OCI-LY1 (cell line): ENCODE results near the gene MAGI2.

Experiments
- H2AFZ ChIP-seq: fragments of 200-600 bp; sonication (generic), shearing (Covaris generic); 2 replicates; pipeline ENCODE4 v1.6.0; 2014; ENCODE audit warnings: antibody characterized with exemption, mild to moderate bottlenecking, low read length
- H3F3A ChIP-seq: fragments of 200-600 bp; sonication (generic), shearing (Covaris generic); 2 replicates; pipeline ENCODE4 v1.6.0; 2014; ENCODE audit warnings: mild to moderate bottlenecking, antibody characterized with exemption, low read length, moderate library complexity; ENCODE audit not compliant: insufficient read depth
- H3K27ac ChIP-seq: fragments of 200-600 bp; sonication (generic); 2 replicates; pipeline ENCODE4 v1.5.1; 2014; ENCODE audit warnings: low read length, mixed run types, mild to moderate bottlenecking, low read depth; ENCODE audit not compliant: poor library complexity, severe bottlenecking
- H3K27me3 ChIP-seq: fragments of 200-600 bp; sonication (generic); 2 replicates; pipeline ENCODE4 v1.6.0; 2014; ENCODE audit warnings: antibody characterized with exemption, mild to moderate bottlenecking, low read length, moderate library complexity; ENCODE audit not compliant: insufficient read depth
- H3K36me3 ChIP-seq: fragments of 200-600 bp; sonication (generic); 2 replicates; pipeline ENCODE4 v1.6.1; 2014; ENCODE audit warnings: mild to moderate bottlenecking, antibody characterized with exemption, low read length, moderate library complexity, mixed read lengths; ENCODE audit not compliant: insufficient read depth
- H3K4me1 ChIP-seq: fragments of 200-600 bp; sonication (generic); 2 replicates; pipeline ENCODE4 v1.5.1; 2014; ENCODE audit warnings: mild to moderate bottlenecking, low read length, moderate library complexity; ENCODE audit not compliant: insufficient read depth, severe bottlenecking
- H3K4me2 ChIP-seq: fragments of 200-600 bp; sonication (generic), shearing (Covaris generic); 2 replicates; pipeline ENCODE4 v1.6.1; 2014; ENCODE audit warnings: low read length
- H3K4me3 ChIP-seq: fragments of 200-600 bp; sonication (generic); 2 replicates; pipeline ENCODE4 v1.5.1; 2014; ENCODE audit warnings: low read length, low read depth, mild to moderate bottlenecking, mixed read lengths; ENCODE audit not compliant: poor library complexity, severe bottlenecking
- H3K79me2 ChIP-seq: fragments of 200-600 bp; shearing (Covaris generic); 2 replicates; pipeline ENCODE4 v1.6.1; 2016; ENCODE audit warnings: mixed run types, low read length, mixed read lengths; ENCODE audit not compliant: insufficient read depth
- H3K9ac ChIP-seq: fragments of 200-600 bp; sonication (generic), shearing (Covaris generic); 2 replicates; pipeline ENCODE4 v1.6.1; 2014; ENCODE audit warnings: mild to moderate bottlenecking, low read length, mixed read lengths
- H3K9me2 ChIP-seq: fragments of 200-600 bp; sonication (generic), shearing (Covaris generic); 2 replicates; pipeline ENCODE4 v1.6.1; 2014; ENCODE audit warnings: low read depth, mild to moderate bottlenecking, low read length, mixed read lengths
- H3K9me3 ChIP-seq: fragments of 200-600 bp; shearing (Covaris generic); 2 replicates; pipeline ENCODE4 v1.6.1; 2014; ENCODE audit warnings: low read length, mixed read lengths
- H4K20me1 ChIP-seq: fragments of 200-600 bp; sonication (generic), shearing (Covaris generic); 2 replicates; pipeline ENCODE4 v1.6.0; 2016; ENCODE audit warnings: mild to moderate bottlenecking, low read length; ENCODE audit not compliant: insufficient read depth
- EZH2 ChIP-seq: fragments of 200-600 bp; sonication (generic), shearing (Covaris generic); IDR thresholded peaks from 2 replicates; pipeline ENCODE4 v1.8.0; 2017; ENCODE audit warnings: borderline replicate concordance, mixed run types, mild to moderate bottlenecking, antibody characterized with exemption, low read length, moderate library complexity, mixed read lengths
- TF ChIP-seq, protein P1 (sequence below): fragments of 200-600 bp; sonication (generic), shearing (Covaris generic); IDR thresholded peaks from 2 replicates; pipeline ENCODE4 v1.5.1; 2017; ENCODE audit warnings: mild to moderate bottlenecking, antibody characterized with exemption, low read length, moderate library complexity, mixed read lengths

Gene MAGI2

GRCh38 chr7:78760620-78761355, 692.7 kb downstream of the MAGI2 start:
- Histone ChIP-seq H4K20me1 (no peaks in the 10 kb centered on the region), H3K27ac (no peak overlapping the region), H3K4me3 (no peak overlapping the region), H3K9me2 (no peaks in the 10 kb centered on the region), H3K79me2 (no peaks in the 10 kb centered on the region), H2AFZ (no peak overlapping the region), H3K36me3 (no peaks in the 10 kb centered on the region), H3K9ac (no peak overlapping the region), H3F3A (no peaks in the 10 kb centered on the region), H3K27me3 (no peaks in the 10 kb centered on the region), H3K9me3 (no peaks in the 10 kb centered on the region), H3K4me2 (no peak overlapping the region), H3K4me1 (no peaks in the 10 kb centered on the region)
- TF ChIP-seq EZH2, result no peak
- TF ChIP-seq, protein P1, sequence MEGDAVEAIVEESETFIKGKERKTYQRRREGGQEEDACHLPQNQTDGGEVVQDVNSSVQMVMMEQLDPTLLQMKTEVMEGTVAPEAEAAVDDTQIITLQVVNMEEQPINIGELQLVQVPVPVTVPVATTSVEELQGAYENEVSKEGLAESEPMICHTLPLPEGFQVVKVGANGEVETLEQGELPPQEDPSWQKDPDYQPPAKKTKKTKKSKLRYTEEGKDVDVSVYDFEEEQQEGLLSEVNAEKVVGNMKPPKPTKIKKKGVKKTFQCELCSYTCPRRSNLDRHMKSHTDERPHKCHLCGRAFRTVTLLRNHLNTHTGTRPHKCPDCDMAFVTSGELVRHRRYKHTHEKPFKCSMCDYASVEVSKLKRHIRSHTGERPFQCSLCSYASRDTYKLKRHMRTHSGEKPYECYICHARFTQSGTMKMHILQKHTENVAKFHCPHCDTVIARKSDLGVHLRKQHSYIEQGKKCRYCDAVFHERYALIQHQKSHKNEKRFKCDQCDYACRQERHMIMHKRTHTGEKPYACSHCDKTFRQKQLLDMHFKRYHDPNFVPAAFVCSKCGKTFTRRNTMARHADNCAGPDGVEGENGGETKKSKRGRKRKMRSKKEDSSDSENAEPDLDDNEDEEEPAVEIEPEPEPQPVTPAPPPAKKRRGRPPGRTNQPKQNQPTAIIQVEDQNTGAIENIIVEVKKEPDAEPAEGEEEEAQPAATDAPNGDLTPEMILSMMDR, result no peak

DNA sequence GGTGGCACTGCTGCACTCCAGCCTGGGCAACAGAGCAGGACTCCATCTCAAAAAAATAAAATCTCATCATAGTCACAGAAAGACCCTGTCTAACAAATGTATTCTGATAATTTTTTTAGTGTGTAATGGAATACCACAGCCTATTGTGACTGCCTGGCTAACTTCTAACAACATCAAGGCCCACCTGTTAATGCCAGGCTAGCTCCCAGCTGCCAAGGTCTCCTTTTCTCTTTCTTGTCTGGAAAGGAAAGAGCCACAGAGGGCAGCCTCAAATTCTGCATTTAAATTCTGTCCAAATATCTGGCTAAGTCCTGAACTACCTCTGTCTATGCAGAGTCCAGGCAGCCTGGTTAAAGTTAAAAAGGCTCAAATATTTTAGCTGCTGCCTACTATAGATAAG, 700.9 kb downstream of the MAGI2 start:
- no peaks in the 10 kb centered on the region for H3K9me2 ChIP-seq
- no peak overlapping the region for H3K27ac ChIP-seq
- no peaks in the 10 kb centered on the region for H3K4me1 ChIP-seq
- no peaks in the 10 kb centered on the region for H3K27me3 ChIP-seq
- H3K79me2 ChIP-seq, result no peaks in the 10 kb centered on the region
- no peak overlapping the region for H3K9ac ChIP-seq
- no peak for TF ChIP-seq EZH2
- TF ChIP-seq, protein P1, result no peak
- H3K4me2 ChIP-seq, result no peak overlapping the region
- H3K9me3 ChIP-seq, result no peaks in the 10 kb centered on the region
- no peak overlapping the region for H3K4me3 ChIP-seq
- H4K20me1 ChIP-seq, result no peaks in the 10 kb centered on the region
- no peaks in the 10 kb centered on the region for H3K36me3 ChIP-seq
- H2AFZ ChIP-seq, result no peak overlapping the region
- no peaks in the 10 kb centered on the region for H3F3A ChIP-seq

- H3K9me2 ChIP-seq, result no peaks in the 10 kb centered on the region
- no peak overlapping the region for H3K4me3 ChIP-seq
- no peak overlapping the region for H2AFZ ChIP-seq
- no peaks in the 10 kb centered on the region for H3K79me2 ChIP-seq
- no peaks in the 10 kb centered on the region for H4K20me1 ChIP-seq
- TF ChIP-seq EZH2, result no peak
- TF ChIP-seq, protein P1, result no peak
- H3K27ac ChIP-seq, result no peak overlapping the region
- H3K4me1 ChIP-seq, result no peaks in the 10 kb centered on the region
- no peaks in the 10 kb centered on the region for H3K9me3 ChIP-seq
- H3F3A ChIP-seq, result no peaks in the 10 kb centered on the region
- no peak overlapping the region for H3K9ac ChIP-seq
- H3K36me3 ChIP-seq, result no peaks in the 10 kb centered on the region
- H3K4me2 ChIP-seq, result no peak overlapping the region
- no peaks in the 10 kb centered on the region for H3K27me3 ChIP-seq
Measured at GRCh38 chr7:78751253-78751652, 702.2 kb downstream of the MAGI2 start.
